Activated CD4-positive, alpha-beta T cell treated with anti-CD3 and anti-CD28 coated beads, Interleukin-2, amount 50 U/mL, for 48 hours (primary cell): Measurements from ENCODE around the gene ALOX5AP.

ENCODE experiments used
- DNase-seq, 2 experiments: peaks; one replicate each; pipeline ENCODE4 v3.0.0-alpha.2; 2020

ALOX5AP gene

DNA sequence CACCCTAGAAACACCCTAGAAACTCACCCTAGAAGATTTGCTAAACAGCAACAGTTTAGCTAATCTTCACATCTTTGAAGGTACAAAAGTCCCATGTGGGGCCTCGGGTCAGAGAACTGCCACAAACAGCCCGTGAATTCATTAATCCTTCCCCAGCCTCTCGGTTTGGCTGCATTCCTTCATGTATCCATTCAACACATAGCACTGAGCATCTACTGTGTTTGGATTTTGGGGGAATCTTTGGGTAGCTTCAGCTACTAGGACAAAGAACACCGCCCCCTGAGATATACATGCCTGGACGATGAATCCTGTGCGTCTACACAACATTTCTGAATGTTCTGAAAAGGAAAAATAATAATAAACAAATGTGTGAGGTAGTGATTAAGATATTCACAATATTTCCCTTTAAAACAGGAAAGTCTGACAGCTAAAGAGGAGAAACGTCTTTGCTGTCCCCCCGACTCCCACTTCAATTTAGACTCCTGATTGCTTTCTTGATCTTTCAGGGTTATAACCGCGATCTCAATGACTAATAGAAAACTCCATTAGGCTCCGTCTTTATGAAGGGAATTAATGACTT is 63.5 kb downstream of the ALOX5AP start:
- no peak for DNase-seq

DNA sequence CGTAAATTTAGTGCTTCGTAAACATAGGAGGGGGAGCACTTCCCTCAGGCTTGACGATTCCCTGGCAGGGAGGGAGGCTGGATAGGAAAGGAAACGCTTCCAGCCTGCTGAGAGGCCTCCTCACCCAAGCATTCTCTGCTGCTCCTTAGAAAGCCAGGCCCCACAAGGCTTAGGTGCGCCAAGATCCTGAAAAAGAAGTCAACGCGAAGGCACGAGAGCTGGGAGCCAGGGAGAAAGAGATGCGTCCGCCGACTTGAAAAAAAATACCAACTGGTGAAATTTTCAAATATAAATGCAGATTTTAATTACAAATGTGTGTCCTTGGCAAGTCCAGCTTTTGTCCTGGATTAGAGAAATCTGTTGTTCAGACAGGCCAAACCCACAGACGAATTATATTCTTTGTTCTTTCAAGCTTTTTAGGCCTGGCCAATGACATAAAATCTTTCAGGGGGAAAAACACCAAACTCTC is 64.0 kb downstream of the ALOX5AP start:
- DNase-seq = no peak

DNA sequence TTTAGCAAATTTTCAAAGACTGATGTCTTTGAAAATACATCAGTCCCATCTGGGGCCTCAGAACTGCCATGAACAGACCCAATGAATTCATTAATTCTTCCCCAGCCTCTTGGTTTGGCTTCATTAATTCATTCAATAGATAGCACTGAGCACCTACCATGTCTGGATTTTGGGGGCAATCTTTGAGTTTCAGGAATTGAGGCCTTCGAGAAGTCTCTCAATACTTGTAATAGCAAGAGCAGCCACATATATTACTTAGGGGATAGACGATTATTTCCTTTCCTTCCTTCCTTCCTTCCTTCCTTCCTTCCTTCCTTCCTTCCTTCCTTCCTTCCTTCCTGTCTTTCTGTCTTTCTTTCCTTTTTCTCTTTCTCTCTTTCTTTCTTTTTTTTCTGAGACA is 64.8 kb downstream of the ALOX5AP start:
- no peak for DNase-seq

DNA sequence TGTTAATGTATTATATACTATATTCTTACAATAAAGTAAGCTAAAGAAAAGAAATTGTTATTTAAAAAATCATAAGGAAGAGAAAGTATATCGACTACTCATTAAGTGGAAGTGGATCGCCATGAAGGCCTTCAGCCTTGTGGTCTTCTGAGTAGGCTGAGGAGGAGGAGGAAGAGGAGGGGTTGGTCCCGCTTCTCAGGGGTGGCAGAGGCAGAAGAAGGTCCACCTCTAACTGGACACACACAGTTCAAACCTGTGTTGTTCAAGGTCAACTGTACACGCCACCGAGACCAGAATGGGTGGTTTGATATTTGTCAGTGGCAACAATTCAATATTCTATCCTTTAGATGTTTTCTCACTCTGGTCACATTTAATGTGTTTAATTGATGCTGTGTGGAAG is 67.2 kb downstream of the ALOX5AP start:
- DNase-seq = no peak

DNA sequence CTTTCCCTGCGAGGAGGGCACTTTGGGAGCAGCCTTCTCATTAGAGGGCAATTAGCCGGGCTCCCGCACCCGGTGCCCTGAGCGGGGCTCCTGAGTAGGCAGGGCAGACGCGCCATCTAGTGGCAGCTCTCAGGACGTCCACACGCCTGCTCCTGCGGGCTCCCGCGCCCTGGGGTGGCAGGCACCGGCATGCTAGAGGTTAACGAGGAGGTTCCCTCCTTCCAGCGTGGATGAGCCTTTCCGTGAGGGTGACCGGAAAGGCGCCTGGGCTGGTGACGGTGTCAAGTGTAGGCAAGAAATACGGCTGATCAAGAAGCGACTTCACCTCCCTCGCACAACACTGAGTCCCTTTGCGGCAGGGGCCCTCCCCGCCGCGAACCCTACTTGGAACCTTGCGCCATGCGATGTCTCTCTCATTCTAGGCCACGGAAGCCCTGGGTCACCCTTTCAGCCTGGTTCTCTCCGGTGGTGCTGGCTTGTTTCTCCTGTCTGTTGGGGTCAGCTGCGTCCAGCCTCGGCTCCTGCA is 67.7 kb downstream of the ALOX5AP start:
- peak; percentile 89 to 90 for DNase-seq

DNA sequence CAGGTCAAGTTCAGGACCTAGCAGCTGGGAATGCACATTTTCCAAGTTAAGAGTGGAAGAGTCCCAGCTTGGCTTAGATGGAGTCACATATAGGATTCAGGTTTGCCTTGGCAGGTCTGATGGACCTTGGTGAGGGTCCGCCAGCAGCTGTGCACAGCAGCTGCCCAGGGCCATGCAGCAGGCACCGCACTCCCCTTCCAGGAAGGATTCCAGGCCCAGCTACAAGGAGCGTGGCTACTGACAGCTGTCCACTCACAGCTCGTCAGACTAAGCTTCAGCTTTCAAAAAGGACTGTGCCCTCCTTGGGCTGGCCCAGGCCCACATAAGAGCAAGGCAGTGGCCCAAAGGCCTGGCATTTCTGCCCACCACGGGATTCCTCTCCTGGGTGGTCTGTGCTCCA is 68.4 kb downstream of the ALOX5AP start:
- no peak for DNase-seq

DNA sequence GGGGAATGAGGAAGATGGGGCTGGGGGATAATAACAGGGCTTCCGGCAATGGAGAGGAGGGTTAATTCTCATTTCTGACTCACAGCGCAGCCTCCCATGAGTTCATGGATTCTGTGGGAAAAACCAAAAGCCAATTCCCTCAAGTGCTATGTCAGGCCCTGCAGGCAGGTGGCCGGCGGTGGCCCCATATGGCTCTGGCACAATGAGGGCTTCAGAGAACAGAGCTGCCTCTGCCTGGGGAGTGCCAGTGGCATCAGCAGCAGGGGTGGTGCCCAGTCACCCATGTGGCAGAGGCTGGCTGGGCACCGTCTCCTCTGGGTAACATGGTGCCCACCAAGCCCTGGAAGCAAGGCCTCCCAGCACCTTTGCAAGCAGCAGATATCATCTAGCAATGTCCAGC is 69.1 kb downstream of the ALOX5AP start:
- no peak for DNase-seq

DNA sequence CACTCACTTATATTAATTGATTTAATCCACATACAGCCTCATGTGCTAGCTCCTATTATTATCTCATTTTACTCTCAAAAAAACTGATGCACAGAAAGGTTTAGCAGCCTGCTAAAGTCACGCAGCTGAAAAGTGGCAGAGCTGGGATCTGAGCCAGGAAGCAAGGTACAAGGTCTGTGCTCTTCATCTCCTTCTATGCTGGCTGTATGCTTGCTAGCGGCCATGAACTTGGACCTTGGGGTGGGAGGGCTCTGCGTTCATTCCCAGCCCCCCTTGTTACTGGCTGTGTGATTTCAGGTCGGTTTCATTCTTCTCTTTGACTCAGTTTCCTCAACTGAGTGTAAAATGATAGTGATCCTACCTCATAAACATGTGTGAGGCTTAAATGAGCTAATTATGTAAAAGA is 69.8 kb downstream of the ALOX5AP start:
- no peak for DNase-seq

DNA sequence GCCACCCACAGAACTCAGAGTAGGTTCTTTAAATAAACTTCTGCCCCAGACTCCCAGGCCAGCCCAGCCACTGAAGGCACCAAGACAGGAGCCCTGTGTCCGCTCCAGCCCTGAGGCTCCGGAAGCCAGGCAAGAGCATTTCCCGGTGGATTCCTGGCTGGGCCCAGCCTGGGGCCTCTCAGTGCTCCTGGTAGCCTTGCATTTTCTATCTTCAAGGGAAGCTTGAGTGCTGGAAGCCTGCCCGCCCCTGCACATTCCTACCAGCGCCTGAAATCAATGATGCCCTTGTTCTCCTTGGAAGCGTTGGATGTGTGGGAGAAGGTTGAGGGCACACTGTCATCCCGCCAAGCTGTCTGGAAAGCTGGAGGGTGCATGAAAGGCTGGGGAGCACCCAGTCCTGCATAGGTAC is 70.3 kb downstream of the ALOX5AP start:
- no peak for DNase-seq

DNA sequence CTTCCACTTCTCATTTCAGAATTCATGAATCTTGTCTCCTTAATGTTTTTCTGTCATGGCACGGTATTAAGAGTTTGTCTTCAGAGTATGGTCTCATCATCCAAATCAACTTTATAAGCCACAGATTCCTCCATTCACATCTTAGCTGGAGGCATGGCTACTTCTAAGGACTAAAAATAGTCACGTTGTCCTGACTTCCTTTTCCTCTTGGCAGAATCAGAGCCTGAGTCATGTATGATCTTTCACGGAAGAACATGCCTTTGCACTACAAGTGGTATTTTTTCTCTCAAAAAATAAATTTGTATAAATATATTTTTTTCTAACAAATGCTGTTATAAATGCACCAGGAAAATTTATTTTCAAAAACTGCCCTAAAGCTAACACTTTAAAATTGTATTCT is 71.4 kb downstream of the ALOX5AP start:
- DNase-seq = no peak

DNA sequence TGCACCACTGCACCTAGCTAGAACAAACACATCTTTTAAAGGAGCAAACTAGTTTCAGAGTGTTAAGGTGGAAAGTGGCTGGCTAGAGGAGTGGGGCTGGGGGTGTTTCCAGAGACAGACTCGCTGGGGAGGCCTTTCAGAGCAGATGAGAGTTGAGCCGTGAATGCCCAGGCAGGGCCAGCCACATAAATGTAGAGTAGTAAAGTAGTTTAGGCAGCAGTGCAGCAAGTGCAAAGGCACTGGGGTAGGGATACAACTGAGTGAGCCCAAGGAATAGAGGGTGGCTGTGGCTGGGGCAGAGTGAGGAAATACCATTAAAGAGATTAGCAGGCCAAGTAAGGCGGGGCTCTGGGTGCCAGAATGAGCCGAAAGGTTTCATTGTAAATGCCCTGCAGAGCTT is 72.0 kb downstream of the ALOX5AP start:
- no peak for DNase-seq

DNA sequence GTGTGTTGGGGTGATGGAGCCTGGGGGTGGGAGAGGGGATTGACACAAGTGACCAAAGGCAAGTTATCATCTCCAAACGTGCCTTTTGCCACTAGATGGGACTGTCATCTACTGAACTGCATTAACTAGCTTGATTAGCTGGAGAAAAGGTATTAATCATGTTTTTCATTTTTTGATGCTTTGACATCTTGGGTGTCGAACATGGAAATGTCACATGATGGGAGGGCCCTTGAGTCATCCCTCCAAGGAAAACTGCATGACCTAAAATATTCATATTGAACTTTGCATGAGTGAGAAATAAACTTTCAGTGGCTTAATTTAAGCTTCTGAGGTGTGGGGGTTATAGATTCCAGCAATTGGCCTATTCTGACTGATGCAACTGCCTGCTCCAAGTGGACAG is 73.3 kb downstream of the ALOX5AP start:
- no peak for DNase-seq

DNA sequence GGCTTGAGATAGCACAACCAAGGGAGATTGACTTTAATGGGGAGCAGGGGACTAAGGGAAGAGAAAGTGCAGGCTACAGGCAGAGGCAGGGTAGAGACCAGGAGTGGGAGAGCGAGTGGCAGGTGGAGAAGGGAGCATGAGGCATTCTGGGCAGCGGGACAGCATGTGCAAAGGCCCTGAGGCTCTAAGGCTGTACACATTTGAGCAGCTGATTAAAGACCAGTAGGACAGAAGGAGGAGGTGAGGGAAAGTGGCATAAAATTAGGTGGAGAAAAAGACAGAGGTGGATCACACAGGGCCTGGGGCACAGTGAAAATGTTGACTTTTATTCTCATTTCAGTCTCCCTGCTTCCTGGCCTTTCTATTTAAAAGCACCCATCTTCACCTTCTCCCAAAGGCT is 74.4 kb downstream of the ALOX5AP start:
- DNase-seq = no peak

DNA sequence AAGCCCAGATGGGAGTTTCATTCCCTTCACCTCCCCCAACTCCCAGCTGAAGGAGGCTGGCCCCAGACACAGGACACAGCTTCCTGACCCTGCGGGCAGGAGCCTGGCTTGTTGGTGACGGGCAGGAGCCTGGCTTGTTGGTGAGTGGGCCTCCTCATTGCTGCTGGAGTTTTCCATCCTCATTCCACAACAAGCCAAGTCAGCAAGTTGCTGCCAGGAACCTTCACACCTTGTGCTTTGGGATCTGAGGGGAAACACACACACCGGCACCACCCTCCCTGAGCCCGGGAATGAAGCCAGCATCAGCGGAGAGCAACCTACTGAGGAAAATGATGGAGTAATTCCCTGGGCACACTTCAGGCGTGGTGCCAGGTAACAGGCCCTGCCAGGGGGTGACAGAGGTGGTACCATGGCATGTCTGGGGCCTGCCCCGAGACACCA is 74.9 kb downstream of the ALOX5AP start:
- no peak for DNase-seq

DNA sequence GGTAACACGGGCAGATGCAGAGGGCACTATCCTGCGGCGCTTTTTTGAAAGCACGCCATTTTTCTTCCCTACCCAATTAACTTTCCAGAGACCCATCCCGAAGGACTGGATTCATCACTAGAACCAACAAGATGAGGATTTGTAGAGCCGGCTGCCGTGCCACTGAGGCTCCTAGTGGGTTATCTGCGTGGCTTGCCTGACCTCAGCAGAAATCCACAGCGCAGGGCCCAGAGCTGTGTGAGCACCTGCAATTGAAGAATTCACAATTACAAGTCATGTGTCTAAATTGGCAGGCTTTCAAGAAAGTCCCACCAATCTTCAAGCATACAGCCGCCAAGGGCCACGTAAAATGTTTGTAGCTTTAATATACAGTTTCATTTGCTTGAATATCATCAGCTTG is 75.5 kb downstream of the ALOX5AP start:
- no peak for DNase-seq
